Activated CD4-positive, CD25-positive, alpha-beta regulatory T cell treated with anti-CD3 and anti-CD28 coated beads, Interleukin-2, amount 50 U/mL, for 72 hours (primary cell): ENCODE results near the gene NTN4.
"Not testable (repeated sequence)": the region's sequence is repeated elsewhere in the genome, so short reads cannot be mapped to it uniquely, and the experiment has no call there.

Source experiments
- DNase-seq: peaks from one replicate; pipeline ENCODE4 v3.0.0; 2021

The NTN4 gene

GRCh38 chr12:95621725-95622124 lies 168.8 kb downstream of the NTN4 start:
- no peak for DNase-seq

- DNase-seq = no peak
These were observed 170.4 kb downstream of the NTN4 start for GRCh38 chr12:95620171-95620570.

- not testable (repeated sequence) for DNase-seq
These were observed 174.1 kb downstream of the NTN4 start for GRCh38 chr12:95616470-95616869.

GRCh38 chr12:95615749-95616148 lies 174.8 kb downstream of the NTN4 start:
- DNase-seq = no peak

GRCh38 chr12:95614390-95614982 lies 176.1 kb downstream of the NTN4 start:
- DNase-seq = no peak

GRCh38 chr12:95613021-95613420 lies 177.5 kb downstream of the NTN4 start:
- DNase-seq = no peak

GRCh38 chr12:95611676-95612309 lies 178.8 kb downstream of the NTN4 start:
- no peak for DNase-seq

- no peak for DNase-seq
These were observed 182.1 kb downstream of the NTN4 start for GRCh38 chr12:95608252-95609033.
